Vagina (tissue), 2 donors: Measurements from ENCODE around the gene GZMB.

Source experiments
- POLR2A ChIP-seq, 2 donors: fragments of 450-650 bp; IDR thresholded peaks; one replicate each; pipeline ENCODE4 v1.6.1; 2017; ENCODE audit warnings: antibody characterized with exemption in 2 of 2, mild to moderate bottlenecking in 2 of 2, moderate library complexity in 2 of 2
- TF ChIP-seq, protein P1 (sequence below), 3 experiments: fragments of 450-650 bp in 2 of 3; fragments of 200-600 bp in 1 of 3; sonication (generic) in 1 of 3; IDR thresholded peaks; one replicate each; pipeline ENCODE4 v1.5.1; 2017 to 2019; ENCODE audit warnings: antibody characterized with exemption in 3 of 3, mild to moderate bottlenecking in 2 of 3, moderate library complexity in 2 of 3

DNA sequence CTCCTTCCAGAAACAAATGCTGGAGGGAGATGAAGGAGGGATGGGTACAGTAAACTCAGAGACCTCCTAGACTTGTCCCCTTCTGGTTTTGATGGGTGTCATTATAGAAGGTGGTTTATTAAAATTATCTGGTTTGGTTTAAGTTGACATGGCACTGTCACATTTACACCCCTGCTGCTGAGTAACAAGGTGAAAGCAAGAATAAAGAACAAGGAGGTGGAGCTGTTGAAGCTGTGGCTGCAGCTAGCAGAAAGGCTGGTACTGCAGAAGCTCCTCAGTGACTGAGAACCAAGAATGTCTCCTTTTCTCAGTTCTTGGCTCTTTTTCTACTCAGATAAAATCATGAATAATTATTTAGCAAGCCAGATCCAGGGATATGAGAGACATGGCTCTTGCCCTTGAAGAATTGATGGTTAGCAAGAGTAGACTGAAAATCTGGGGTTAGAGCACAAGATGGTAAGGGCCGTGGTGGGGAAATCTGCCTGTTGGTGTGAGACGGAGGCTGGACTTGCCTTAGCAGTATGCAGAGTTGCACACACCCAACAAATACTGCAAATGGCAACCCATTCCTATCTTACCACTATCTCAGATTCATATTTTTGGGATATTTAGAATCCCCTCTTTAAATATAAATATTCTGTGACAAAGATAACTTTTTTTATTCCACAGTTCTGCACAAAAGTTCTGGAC lies 24.2 kb downstream of the GZMB start, which contains the start of gene GZMH:
- TF ChIP-seq, protein P1, sequence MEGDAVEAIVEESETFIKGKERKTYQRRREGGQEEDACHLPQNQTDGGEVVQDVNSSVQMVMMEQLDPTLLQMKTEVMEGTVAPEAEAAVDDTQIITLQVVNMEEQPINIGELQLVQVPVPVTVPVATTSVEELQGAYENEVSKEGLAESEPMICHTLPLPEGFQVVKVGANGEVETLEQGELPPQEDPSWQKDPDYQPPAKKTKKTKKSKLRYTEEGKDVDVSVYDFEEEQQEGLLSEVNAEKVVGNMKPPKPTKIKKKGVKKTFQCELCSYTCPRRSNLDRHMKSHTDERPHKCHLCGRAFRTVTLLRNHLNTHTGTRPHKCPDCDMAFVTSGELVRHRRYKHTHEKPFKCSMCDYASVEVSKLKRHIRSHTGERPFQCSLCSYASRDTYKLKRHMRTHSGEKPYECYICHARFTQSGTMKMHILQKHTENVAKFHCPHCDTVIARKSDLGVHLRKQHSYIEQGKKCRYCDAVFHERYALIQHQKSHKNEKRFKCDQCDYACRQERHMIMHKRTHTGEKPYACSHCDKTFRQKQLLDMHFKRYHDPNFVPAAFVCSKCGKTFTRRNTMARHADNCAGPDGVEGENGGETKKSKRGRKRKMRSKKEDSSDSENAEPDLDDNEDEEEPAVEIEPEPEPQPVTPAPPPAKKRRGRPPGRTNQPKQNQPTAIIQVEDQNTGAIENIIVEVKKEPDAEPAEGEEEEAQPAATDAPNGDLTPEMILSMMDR (IDR thresholded peaks at IDR 0.05): no peak
- no peak for TF ChIP-seq POLR2A (IDR thresholded peaks at IDR 0.05)
